GM12878 (cell line): ENCODE results near the gene SLC23A2. TPM values are rescaled to one million over a fixed set of nuclear protein-coding genes. Genes with fewer than 3 reads are reported as not detected.
"Not testable (repeated sequence)": the region's sequence is repeated elsewhere in the genome, so short reads cannot be mapped to it uniquely, and the experiment has no call there.

ENCODE experiments used
- ATAC-seq: fragments of 200-7000 bp; cut with Tn5 transposase; 3 replicates; pipeline ENCODE4 v1.9.1; 2020; ENCODE audit warnings: mild to moderate bottlenecking, moderate library complexity
- BruUV-seq: library from RNA; stranded (reverse); fragments of 400-500 nt; replicated peaks from 2 replicates; lab custom pipeline; 2021; lab: Mats Ljungman, UMichigan
- CTCF ChIA-PET: fragments of 300-600 bp; sonication (Branson Sonifier 250); formaldehyde crosslinking; extraction: SDS; loops from one replicate; lab custom pipeline; 2021; ENCODE audit warnings: inconsistent platforms; lab: Yijun Ruan, JAX
- POLR2A ChIA-PET: fragments of 350-600 bp; formaldehyde crosslinking; extraction: SDS; loops from one replicate; lab custom pipeline; 2021; ENCODE audit warnings: inconsistent platforms; lab: Charles Lee
- RAD21 ChIA-PET: fragments of 300-600 bp; sonication (Branson Sonifier 250); formaldehyde crosslinking; loops from one replicate; lab custom pipeline; 2023; ENCODE audit warnings: antibody characterized with exemption; ENCODE audit not compliant: unreplicated experiment; lab: Charles Lee
- SMC1A ChIA-PET: fragments of 300-600 bp; sonication (Branson Sonifier 250); formaldehyde crosslinking; loops from one replicate; lab custom pipeline; 2023; ENCODE audit not compliant: unreplicated experiment, uncharacterized antibody; lab: Charles Lee
- DNase-seq: peaks from one replicate; pipeline ENCODE4 v3.0.0-alpha.2; 2011; ENCODE audit warnings: low read depth, low spot score
- FAIRE-seq: peaks from 3 replicates; lab custom pipeline; 2011; peaks lifted over from hg19 to GRCh38; lab: Jason Lieb, UNC
- H2AFZ ChIP-seq: 2 replicates; pipeline ENCODE4 v1.6.0; 2011; ENCODE audit warnings: low read depth, low read length, control low read depth; ENCODE audit not compliant: control insufficient read depth
- H3K27ac ChIP-seq: 2 replicates; pipeline ENCODE4 v1.5.1; 2011; ENCODE audit warnings: control low read depth; ENCODE audit not compliant: control insufficient read depth, insufficient read depth
- H3K27me3 ChIP-seq, 2 experiments: replicated peaks in 1 of 2; 2 replicates each; pipeline versions ENCODE4 v1.6.0 to v1.6.1; 2011; ENCODE audit warnings: low read length in 1 of 2; ENCODE audit not compliant: control insufficient read depth in 2 of 2, insufficient read depth in 2 of 2
- H3K36me3 ChIP-seq, 2 experiments: 2 replicates each; pipeline ENCODE4 v1.5.1; 2011; ENCODE audit warnings: low read length in 1 of 2; ENCODE audit not compliant: control insufficient read depth in 2 of 2, insufficient read depth in 2 of 2
- H3K4me1 ChIP-seq: 2 replicates; pipeline ENCODE4 v1.6.1; 2011; ENCODE audit warnings: mild to moderate bottlenecking, low read length, moderate library complexity, mixed read lengths; ENCODE audit not compliant: control insufficient read depth, insufficient read depth
- H3K4me2 ChIP-seq: 2 replicates; pipeline ENCODE4 v1.6.0; 2011; ENCODE audit warnings: control low read depth; ENCODE audit not compliant: control insufficient read depth, insufficient read depth
- H3K4me3 ChIP-seq: fragments of 200-600 bp; sonication (generic); 2 replicates; pipeline ENCODE4 v1.5.1; 2016
- H3K79me2 ChIP-seq: 2 replicates; pipeline ENCODE4 v1.6.0; 2011; ENCODE audit warnings: low read length; ENCODE audit not compliant: control insufficient read depth, insufficient read depth
- H3K9ac ChIP-seq: 2 replicates; pipeline ENCODE4 v1.8.0; 2011; ENCODE audit warnings: low read length, control low read depth, mixed read lengths; ENCODE audit not compliant: control insufficient read depth, insufficient read depth
- H3K9me3 ChIP-seq: replicated peaks from 3 replicates; pipeline ENCODE4 v1.5.1; 2011; ENCODE audit warnings: mild to moderate bottlenecking, low read length; ENCODE audit not compliant: control insufficient read depth, insufficient read depth
- H4K20me1 ChIP-seq: 2 replicates; pipeline ENCODE4 v1.6.0; 2011; ENCODE audit not compliant: control insufficient read depth, insufficient read depth
- BCL11A ChIP-seq: IDR thresholded peaks from 2 replicates; pipeline ENCODE4 v1.6.1; 2011; ENCODE audit warnings: low read depth, low read length
- GATAD2B ChIP-seq: fragments of 450-650 bp; conservative IDR thresholded peaks from 2 replicates; pipeline ENCODE4 v1.6.1; 2017; ENCODE audit warnings: low read depth, mild to moderate bottlenecking, moderate library complexity
- MEF2B ChIP-seq: fragments of 450-650 bp; IDR thresholded peaks from 2 replicates; pipeline ENCODE4 v1.6.1; 2018; ENCODE audit warnings: mild to moderate bottlenecking, moderate library complexity; ENCODE audit not compliant: partially characterized antibody, poor library complexity, severe bottlenecking
- NR2F1 ChIP-seq: fragments of 450-650 bp; conservative IDR thresholded peaks from 2 replicates; pipeline ENCODE4 v1.6.1; 2017; ENCODE audit warnings: mild to moderate bottlenecking
- POLR2A ChIP-seq: IDR thresholded peaks from 2 replicates; pipeline ENCODE4 v1.6.1; 2011; ENCODE audit warnings: low read depth, mild to moderate bottlenecking, low read length
- WGBS: methylation state at CpG from one replicate; pipeline ENCODE4 v1.1.6; 2016; ENCODE audit warnings: low lambda C conversion rate; ENCODE audit not compliant: insufficient replicate concordance, insufficient coverage; ENCODE audit errors: missing lambda C conversion rate; 5-methylcytosine and 5-hydroxymethylcytosine counted together
- in situ Hi-C: fragments of 300-500 bp; cut with MboI; formaldehyde crosslinking; loops from 9 replicates; pipeline ENCODE4 v1.14.3; 2018; ENCODE audit warnings: mixed read lengths
- intact Hi-C: fragments of 100-400 bp; cut with micrococcal nuclease; formaldehyde crosslinking; loops from one replicate; pipeline ENCODE4 v1.14.2; 2022; ENCODE audit not compliant: unreplicated experiment
- polyA plus RNA-seq, 11 experiments: library from polyadenylated mRNA; depleted of rRNA in 4 of 11; unstranded in 6 of 11; stranded (reverse) in 5 of 11; fragments of >200 nt; fragmentation: Nextera tagmentation in 4 of 11; fragmentation: Illumina TruSeq in 1 of 11; extraction: Ambion mirVana in 4 of 11; extraction: Trizol in 1 of 11; gene quantifications; 1 replicate in 1 of 11; 2 replicates in 10 of 11; pipeline versions ENCODE4 v1.2.1 to v1.2.3, GENCODE V29; 2011 to 2016; ENCODE audit warnings: inconsistent platforms in 2 of 11, missing spikeins in 2 of 11, low read depth in 1 of 11
- total RNA-seq, 4 experiments: library from RNA; depleted of rRNA in 3 of 4; stranded (reverse); fragments of >200 nt in 3 of 4; fragmentation: Illumina TruSeq in 1 of 4; extraction: Trizol in 1 of 4; gene quantifications; 2 replicates each; pipeline versions ENCODE4 v1.2.1 to v1.2.3, GENCODE V29; 2013 to 2021
- TF ChIP-seq, protein P1 (sequence below): fragments of 450-650 bp; IDR thresholded peaks from 2 replicates; pipeline ENCODE4 v1.6.1; 2017; ENCODE audit warnings: antibody characterized with exemption, mild to moderate bottlenecking, moderate library complexity

SLC23A2 gene
- total and polyA plus RNA-seq, 10 of the 15 experiments (the other 5 are each of a cell fraction or from before 2014, with no cell fraction given) = 4.4 to 56.1 (median 35.5) TPM

DNA sequence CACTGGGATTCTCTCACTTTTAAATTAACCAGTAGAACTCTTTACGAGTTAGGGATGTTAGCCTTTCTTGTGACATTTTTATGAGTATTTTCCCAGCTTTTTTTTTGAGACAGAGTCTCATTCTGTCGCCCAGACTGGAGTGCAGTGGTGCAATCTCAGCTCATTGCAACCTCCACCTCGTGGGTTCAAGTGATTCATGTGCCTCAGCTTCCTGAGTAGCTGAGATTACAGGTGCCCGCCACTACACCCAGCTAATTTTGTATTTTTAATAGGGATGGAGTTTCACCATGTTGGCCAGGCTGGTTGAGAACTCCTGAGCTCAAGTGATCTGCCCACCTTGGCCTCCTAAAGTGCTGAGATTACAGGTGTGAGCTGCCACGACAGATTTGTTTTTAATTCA lies 123.2 kb downstream of the SLC23A2 start:
- 42% methylated on average over 5 of the region's 5 CpGs for WGBS
- ChIA-PET SMC1A (interaction anchor here (0.9 to 2.0 kb wide), 5 partner anchors 26 to 72 kb away, joined by 3 to 13 read pairs (median 3); no protein-coding TSS in a partner anchor), CTCF (interaction anchor here (0.9 to 1.9 kb wide), 4 partner anchors 8 to 222 kb away, joined by 3 to 7 read pairs (median 6); no protein-coding TSS in a partner anchor), RAD21 (interaction anchor here (1.0 to 1.3 kb wide), 2 partner anchors 64 to 116 kb away, joined by 4 read pairs; no protein-coding TSS in a partner anchor)
- POLR2A ChIA-PET, H3K4me1 ChIP-seq, BruUV-seq, H3K27ac ChIP-seq, ATAC-seq, H3K27me3 ChIP-seq, H3K9ac ChIP-seq, H3K79me2 ChIP-seq, H4K20me1 ChIP-seq, H3K4me2 ChIP-seq, H3K4me3 ChIP-seq, FAIRE-seq, DNase-seq, H3K9me3 ChIP-seq, H2AFZ ChIP-seq, in situ Hi-C loops: not testable (repeated sequence)
- intact Hi-C loops = loop anchor here (10.0 kb wide), 1 partner anchor 77 kb away; no protein-coding TSS in a partner anchor
- H3K36me3 ChIP-seq = peaks cover 0 to 10% of the 10 kb centered on the region in 2 experiments; a peak in 2 of 4 replicates

DNA sequence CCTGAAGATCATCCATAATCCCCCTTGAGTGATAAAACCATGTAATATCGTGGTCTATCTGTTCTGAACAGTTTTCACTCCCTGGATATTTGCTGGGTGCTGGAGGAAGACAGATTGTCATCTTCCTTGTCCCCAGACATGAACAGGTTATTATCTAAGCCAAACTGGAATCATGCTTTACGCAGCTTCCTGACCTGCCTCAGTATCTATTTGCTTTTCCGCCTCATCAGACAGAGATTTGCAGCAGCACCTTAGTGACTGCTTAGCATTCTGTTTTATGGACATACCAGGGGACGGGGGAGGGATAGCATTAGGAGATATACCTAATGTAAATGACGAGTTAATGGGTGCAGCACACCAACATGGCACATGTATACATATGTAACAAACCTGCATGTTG lies 124.6 kb downstream of the SLC23A2 start:
- no peak for FAIRE-seq
- Histone ChIP-seq H4K20me1 (no peaks in the 10 kb centered on the region), H3K27me3 (no peaks in the 10 kb centered on the region), H3K36me3 (peaks cover 0 to 11% of the 10 kb centered on the region in 2 experiments; a peak in 2 of 4 replicates), H3K4me2 (no peak overlapping the region), H3K27ac (no peak overlapping the region), H3K79me2 (no peaks in the 10 kb centered on the region), H3K9ac (no peak overlapping the region), H3K4me3 (no peak overlapping the region), H3K4me1 (peaks cover 4% of the 10 kb centered on the region), H2AFZ (no peak overlapping the region), H3K9me3 (no peaks in the 10 kb centered on the region)
- POLR2A ChIA-PET = interaction anchor here (1.0 to 1.3 kb wide), 2 partner anchors 68 to 79 kb away, joined by 4 to 7 read pairs; no protein-coding TSS in a partner anchor
- intact Hi-C loops (loop anchor here (10.0 kb wide), 1 partner anchor 78 kb away; no protein-coding TSS in a partner anchor), in situ Hi-C loops (no loop called here)
- TF ChIP-seq NR2F1 = no peak
- no peak for TF ChIP-seq MEF2B
- TF ChIP-seq POLR2A = no peak
- TF ChIP-seq, protein P1, sequence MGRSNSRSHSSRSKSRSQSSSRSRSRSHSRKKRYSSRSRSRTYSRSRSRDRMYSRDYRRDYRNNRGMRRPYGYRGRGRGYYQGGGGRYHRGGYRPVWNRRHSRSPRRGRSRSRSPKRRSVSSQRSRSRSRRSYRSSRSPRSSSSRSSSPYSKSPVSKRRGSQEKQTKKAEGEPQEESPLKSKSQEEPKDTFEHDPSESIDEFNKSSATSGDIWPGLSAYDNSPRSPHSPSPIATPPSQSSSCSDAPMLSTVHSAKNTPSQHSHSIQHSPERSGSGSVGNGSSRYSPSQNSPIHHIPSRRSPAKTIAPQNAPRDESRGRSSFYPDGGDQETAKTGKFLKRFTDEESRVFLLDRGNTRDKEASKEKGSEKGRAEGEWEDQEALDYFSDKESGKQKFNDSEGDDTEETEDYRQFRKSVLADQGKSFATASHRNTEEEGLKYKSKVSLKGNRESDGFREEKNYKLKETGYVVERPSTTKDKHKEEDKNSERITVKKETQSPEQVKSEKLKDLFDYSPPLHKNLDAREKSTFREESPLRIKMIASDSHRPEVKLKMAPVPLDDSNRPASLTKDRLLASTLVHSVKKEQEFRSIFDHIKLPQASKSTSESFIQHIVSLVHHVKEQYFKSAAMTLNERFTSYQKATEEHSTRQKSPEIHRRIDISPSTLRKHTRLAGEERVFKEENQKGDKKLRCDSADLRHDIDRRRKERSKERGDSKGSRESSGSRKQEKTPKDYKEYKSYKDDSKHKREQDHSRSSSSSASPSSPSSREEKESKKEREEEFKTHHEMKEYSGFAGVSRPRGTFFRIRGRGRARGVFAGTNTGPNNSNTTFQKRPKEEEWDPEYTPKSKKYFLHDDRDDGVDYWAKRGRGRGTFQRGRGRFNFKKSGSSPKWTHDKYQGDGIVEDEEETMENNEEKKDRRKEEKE = no peak
- no peak for TF ChIP-seq GATAD2B
- no peak for TF ChIP-seq BCL11A
- ATAC-seq = no peak
- SMC1A ChIA-PET = interaction anchor here (1.1 to 2.0 kb wide), 5 partner anchors 10 to 225 kb away, joined by 3 to 13 read pairs (median 4); no protein-coding TSS in a partner anchor
- whole genome bisulfite sequencing = 72% methylated on average over 5 of the region's 5 CpGs
- RAD21 ChIA-PET = interaction anchor here (1.4 kb wide), 1 partner anchor 250 kb away, joined by 4 read pairs; the partner anchor contains the start of gene CDS2
- DNase-seq = no peak
- BruUV-seq = no TSS peak
- CTCF ChIA-PET = interaction anchor here (1.0 to 1.9 kb wide), 5 partner anchors 8 to 223 kb away, joined by 3 to 7 read pairs (median 3); no protein-coding TSS in a partner anchor
